ENCODE measurements around the gene SUSD1. TPM values are rescaled to one million over a fixed set of nuclear protein-coding genes. Genes with fewer than 3 reads are reported as not detected.

Gene SUSD1
- total RNA-seq, 1 experiment from 2014 or later, result 24.6 TPM

GRCh38 chr9:112044186-112044585 lies 130.9 kb downstream of the SUSD1 start:
- H3K4me1 Mint-ChIP-seq (ENCODE audit: low read depth, unreplicated experiment), result peaks cover 33% of the 10 kb centered on the region
- intact Hi-C loops (cut with micrococcal nuclease; ENCODE audit: unreplicated experiment), result no loop called here
- H3K27me3 Mint-ChIP-seq (ENCODE audit: unreplicated experiment), result no peaks in the 10 kb centered on the region
- H3K27ac Mint-ChIP-seq (ENCODE audit: unreplicated experiment), result no peak overlapping the region
- CTCF ChIA-PET, result no interaction called here
- peaks cover 5% of the 10 kb centered on the region for H3K36me3 Mint-ChIP-seq (ENCODE audit: insufficient read depth, unreplicated experiment)
- BruUV-seq (replicated peaks), result no TSS peak
- peaks cover 2% of the 10 kb centered on the region for H3K9me3 Mint-ChIP-seq (ENCODE audit: low read depth, unreplicated experiment)
- DNase-seq, result no peak
- no peak for TF ChIP-seq CTCF (IDR thresholded peaks at IDR 0.05; ENCODE audit: unreplicated experiment)
- no peak overlapping the region for H3K4me3 Mint-ChIP-seq (ENCODE audit: low read depth, unreplicated experiment)

- DNase-seq, result no peak
- CTCF ChIA-PET, result no interaction called here
- no TSS peak for BruUV-seq (replicated peaks)
- Mint-ChIP-seq H3K4me1 (ENCODE audit: low read depth, unreplicated experiment) (peaks cover 25% of the 10 kb centered on the region), H3K36me3 (ENCODE audit: insufficient read depth, unreplicated experiment) (peaks cover 5% of the 10 kb centered on the region), H3K27ac (ENCODE audit: unreplicated experiment) (no peak overlapping the region), H3K27me3 (ENCODE audit: unreplicated experiment) (no peaks in the 10 kb centered on the region), H3K4me3 (ENCODE audit: low read depth, unreplicated experiment) (no peak overlapping the region), H3K9me3 (ENCODE audit: low read depth, unreplicated experiment) (peaks cover under 1% of the 10 kb centered on the region)
- no peak for TF ChIP-seq CTCF (IDR thresholded peaks at IDR 0.05; ENCODE audit: unreplicated experiment)
- intact Hi-C loops (cut with micrococcal nuclease; ENCODE audit: unreplicated experiment), result no loop called here
These were observed 131.7 kb downstream of the SUSD1 start for GRCh38 chr9:112043423-112043822.

GRCh38 chr9:112042769-112043168 lies 132.3 kb downstream of the SUSD1 start:
- H3K27me3 Mint-ChIP-seq (ENCODE audit: unreplicated experiment), result no peaks in the 10 kb centered on the region
- intact Hi-C loops (cut with micrococcal nuclease; ENCODE audit: unreplicated experiment), result no loop called here
- no peak for DNase-seq

GRCh38 chr9:112042244-112042638 lies 132.9 kb downstream of the SUSD1 start:
- H3K4me3 Mint-ChIP-seq (ENCODE audit: low read depth, unreplicated experiment), result no peak overlapping the region

More at GRCh38 chr9:112042769-112043168, 132.3 kb downstream of the SUSD1 start:
- Mint-ChIP-seq H3K27ac (ENCODE audit: unreplicated experiment) (no peak overlapping the region), H3K36me3 (ENCODE audit: insufficient read depth, unreplicated experiment) (peaks cover 5% of the 10 kb centered on the region), H3K9me3 (ENCODE audit: low read depth, unreplicated experiment) (no peaks in the 10 kb centered on the region), H3K4me1 (ENCODE audit: low read depth, unreplicated experiment) (peaks cover 22% of the 10 kb centered on the region), H3K4me3 (ENCODE audit: low read depth, unreplicated experiment) (no peak overlapping the region)
- no peak for TF ChIP-seq CTCF (IDR thresholded peaks at IDR 0.05; ENCODE audit: unreplicated experiment)
- no TSS peak for BruUV-seq (replicated peaks)
- CTCF ChIA-PET, result no interaction called here

More at GRCh38 chr9:112042244-112042638, 132.9 kb downstream of the SUSD1 start:
- no peak for TF ChIP-seq CTCF (IDR thresholded peaks at IDR 0.05; ENCODE audit: unreplicated experiment)
- CTCF ChIA-PET, result interaction anchor here (0.5 kb wide), 1 partner anchor 33 kb away, joined by 5 read pairs; no protein-coding TSS in a partner anchor
- Mint-ChIP-seq H3K27me3 (ENCODE audit: unreplicated experiment) (no peaks in the 10 kb centered on the region), H3K27ac (ENCODE audit: unreplicated experiment) (peak overlapping the region; percentile 94), H3K36me3 (ENCODE audit: insufficient read depth, unreplicated experiment) (peaks cover 5% of the 10 kb centered on the region), H3K4me1 (ENCODE audit: low read depth, unreplicated experiment) (peaks cover 25% of the 10 kb centered on the region), H3K9me3 (ENCODE audit: low read depth, unreplicated experiment) (no peaks in the 10 kb centered on the region)
- intact Hi-C loops (cut with micrococcal nuclease; ENCODE audit: unreplicated experiment), result no loop called here
- no peak for DNase-seq
- BruUV-seq (replicated peaks), result no TSS peak
